Esophagus muscularis mucosa (tissue), 4 donors: ENCODE measurements around the gene DYNC1I2. TPM values are rescaled to one million over a fixed set of nuclear protein-coding genes. Genes with fewer than 3 reads are reported as not detected.

Source experiments
- DNase-seq: peaks from one replicate; pipeline ENCODE4 v3.0.0-alpha.2; 2017; ENCODE audit errors: extremely low spot score
- H3K27ac ChIP-seq, 4 donors: fragments of 200-600 bp; sonication (generic); replicated peaks in 1 of 4; 1 replicate in 3 of 4; 2 replicates in 1 of 4; pipeline ENCODE4 v1.5.1; 2016 to 2019; ENCODE audit warnings: mild to moderate bottlenecking in 1 of 4
- H3K27me3 ChIP-seq, 4 donors: fragments of 200-600 bp; sonication (generic); one replicate each; pipeline versions ENCODE4 v1.5.1 to v1.6.0; 2016 to 2019
- H3K36me3 ChIP-seq, 4 donors: fragments of 200-600 bp; sonication (generic); one replicate each; pipeline ENCODE4 v1.5.1; 2016 to 2019
- H3K4me1 ChIP-seq, 4 donors: fragments of 200-600 bp; sonication (generic); one replicate each; pipeline ENCODE4 v1.5.1; 2016 to 2019
- H3K4me3 ChIP-seq, 4 donors: fragments of 200-600 bp; sonication (generic); 1 replicate in 2 of 4; 2 replicates in 2 of 4; pipeline ENCODE4 v1.5.1; 2016 to 2019; ENCODE audit warnings: mild to moderate bottlenecking in 4 of 4, moderate library complexity in 1 of 4
- H3K9me3 ChIP-seq, 4 donors: fragments of 200-600 bp; sonication (generic); 1 replicate in 3 of 4; 2 replicates in 1 of 4; pipeline ENCODE4 v1.5.1; 2016 to 2019
- CTCF ChIP-seq, 3 experiments: fragments of 200-600 bp in 2 of 3; fragments of 450-650 bp in 1 of 3; sonication (generic) in 2 of 3; IDR thresholded peaks; one replicate each; pipeline ENCODE4 v1.5.1; 2017 to 2019; ENCODE audit warnings: antibody characterized with exemption in 3 of 3, mild to moderate bottlenecking in 2 of 3, moderate library complexity in 1 of 3
- EP300 ChIP-seq: sonication (generic); formaldehyde crosslinking; IDR thresholded peaks from one replicate; pipeline ENCODE4 v1.6.1; 2017; ENCODE audit warnings: antibody characterized with exemption
- POLR2A ChIP-seq: fragments of 450-650 bp; IDR thresholded peaks from one replicate; pipeline ENCODE4 v1.6.1; 2017; ENCODE audit warnings: antibody characterized with exemption, moderate library complexity, mild to moderate bottlenecking, low read depth
- POLR2AphosphoS5 ChIP-seq, 2 donors: sonication (generic); formaldehyde crosslinking; IDR thresholded peaks; one replicate each; pipeline ENCODE4 v1.6.1; 2017; ENCODE audit warnings: antibody characterized with exemption in 2 of 2
- WGBS: methylation state at CpG from one replicate; pipeline ENCODE4 v1.1.5; 2018; 5-methylcytosine and 5-hydroxymethylcytosine counted together
- intact Hi-C: fragments of 100-400 bp; cut with DNase I; formaldehyde crosslinking; loops from one replicate; pipeline ENCODE4 v1.15.1; 2023
- total RNA-seq, 4 donors: library from RNA; depleted of rRNA; stranded (reverse); fragments of >200 nt; gene quantifications; one replicate each; pipeline versions ENCODE4 v1.1.0 to v1.2.1, GENCODE V29; 2016

Gene DYNC1I2
- total RNA-seq, 4 donors from 2014 or later = 99.1 to 122 (median 112) TPM

- intact Hi-C loops = no loop called here
- no peak overlapping the region for H3K4me3 ChIP-seq
- WGBS = 88% methylated on average over 11 of the region's 12 CpGs
- H3K36me3 ChIP-seq = peaks cover 20 to 63% (median 41%) of the 10 kb centered on the region in 4 donors
- H3K27ac ChIP-seq = no peak overlapping the region
- DNase-seq = no peak
- no peaks in the 10 kb centered on the region for H3K9me3 ChIP-seq
- TF ChIP-seq EP300 (no peak), POLR2AphosphoS5 (IDR thresholded peaks at IDR 0.05) (no peak), POLR2A (no peak), CTCF (IDR thresholded peaks at IDR 0.05) (no peak)
- H3K27me3 ChIP-seq = no peaks in the 10 kb centered on the region
- H3K4me1 ChIP-seq = no peaks in the 10 kb centered on the region
These were observed 36.7 kb downstream of the DYNC1I2 start for GRCh38 chr2:171723716-171724683.

GRCh38 chr2:171726847-171727450 is 39.7 kb downstream of the DYNC1I2 start:
- intact Hi-C loops = no loop called here
- Histone ChIP-seq H3K27ac (no peak overlapping the region), H3K4me1 (no peaks in the 10 kb centered on the region), H3K36me3 (peaks cover 44 to 76% (median 62%) of the 10 kb centered on the region in 4 donors), H3K27me3 (no peaks in the 10 kb centered on the region), H3K4me3 (no peak overlapping the region), H3K9me3 (no peaks in the 10 kb centered on the region)
- WGBS = 77% methylated on average over 1 of the region's 1 CpG
- TF ChIP-seq POLR2A = no peak
- no peak for TF ChIP-seq CTCF (IDR thresholded peaks at IDR 0.05)
- no peak for TF ChIP-seq EP300
- no peak for TF ChIP-seq POLR2AphosphoS5 (IDR thresholded peaks at IDR 0.05)
- no peak for DNase-seq

- TF ChIP-seq POLR2AphosphoS5 (IDR thresholded peaks at IDR 0.05) (no peak), EP300 (no peak), CTCF (IDR thresholded peaks at IDR 0.05) (no peak), POLR2A (no peak)
- H3K4me1 ChIP-seq = no peaks in the 10 kb centered on the region
- no peaks in the 10 kb centered on the region for H3K27me3 ChIP-seq
- H3K27ac ChIP-seq = no peak overlapping the region
- intact Hi-C loops = no loop called here
- DNase-seq = no peak
- no peak overlapping the region for H3K4me3 ChIP-seq
- peaks cover 46 to 94% (median 73%) of the 10 kb centered on the region in 4 donors for H3K36me3 ChIP-seq
- no peaks in the 10 kb centered on the region for H3K9me3 ChIP-seq
- 98% methylated on average over 3 of the region's 3 CpGs for WGBS
These were observed 42.0 kb downstream of the DYNC1I2 start for GRCh38 chr2:171728989-171729951.

GRCh38 chr2:171729952-171730317 is 42.7 kb downstream of the DYNC1I2 start:
- DNase-seq = no peak
- intact Hi-C loops = no loop called here
- Histone ChIP-seq H3K4me3 (no peak overlapping the region), H3K36me3 (peaks cover 51 to 95% (median 75%) of the 10 kb centered on the region in 4 donors), H3K9me3 (no peaks in the 10 kb centered on the region), H3K27me3 (no peaks in the 10 kb centered on the region), H3K27ac (no peak overlapping the region), H3K4me1 (no peaks in the 10 kb centered on the region)
- TF ChIP-seq EP300 (no peak), POLR2AphosphoS5 (IDR thresholded peaks at IDR 0.05) (no peak), POLR2A (no peak), CTCF (IDR thresholded peaks at IDR 0.05) (no peak)
- WGBS = 67% methylated on average over 3 of the region's 3 CpGs
